ENCODE results near the gene AGAP2.

DNA sequence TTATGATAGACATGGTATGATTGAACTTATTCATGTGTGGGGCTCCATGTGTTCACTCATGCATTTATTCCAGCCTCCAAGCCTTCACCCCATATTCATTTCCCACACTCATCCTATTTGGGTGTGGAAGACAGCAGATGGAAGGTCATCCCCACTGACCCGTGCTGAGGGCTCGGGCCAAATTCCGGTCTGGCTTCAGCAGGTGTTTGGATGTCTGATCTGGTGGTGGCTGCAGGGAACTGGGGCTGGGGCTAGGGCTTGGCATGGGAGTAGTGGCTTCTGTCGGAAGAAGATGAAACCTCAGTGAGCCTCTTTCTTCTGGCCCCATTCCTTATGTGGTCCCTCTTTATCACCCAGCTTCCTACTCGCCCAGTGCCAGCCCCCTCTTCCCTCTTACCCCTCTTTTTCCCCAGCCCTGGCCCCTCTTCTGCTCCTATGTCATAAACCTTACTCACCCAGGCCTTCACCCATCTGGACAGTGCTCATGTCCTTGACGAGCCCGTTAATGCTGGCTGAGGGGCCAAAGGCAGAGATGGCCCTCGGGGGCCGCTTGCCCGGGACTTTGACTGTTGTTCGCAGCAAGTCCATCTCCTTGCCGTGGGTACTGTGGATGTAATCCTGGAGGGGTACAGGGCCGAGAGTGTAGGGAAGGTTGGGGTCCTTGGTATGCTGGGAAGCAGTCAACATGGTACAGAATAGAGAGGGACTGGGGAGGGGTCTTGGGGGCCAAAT lies 8.0 kb downstream of the AGAP2 start:
- TF ChIP-seq, protein P1, sequence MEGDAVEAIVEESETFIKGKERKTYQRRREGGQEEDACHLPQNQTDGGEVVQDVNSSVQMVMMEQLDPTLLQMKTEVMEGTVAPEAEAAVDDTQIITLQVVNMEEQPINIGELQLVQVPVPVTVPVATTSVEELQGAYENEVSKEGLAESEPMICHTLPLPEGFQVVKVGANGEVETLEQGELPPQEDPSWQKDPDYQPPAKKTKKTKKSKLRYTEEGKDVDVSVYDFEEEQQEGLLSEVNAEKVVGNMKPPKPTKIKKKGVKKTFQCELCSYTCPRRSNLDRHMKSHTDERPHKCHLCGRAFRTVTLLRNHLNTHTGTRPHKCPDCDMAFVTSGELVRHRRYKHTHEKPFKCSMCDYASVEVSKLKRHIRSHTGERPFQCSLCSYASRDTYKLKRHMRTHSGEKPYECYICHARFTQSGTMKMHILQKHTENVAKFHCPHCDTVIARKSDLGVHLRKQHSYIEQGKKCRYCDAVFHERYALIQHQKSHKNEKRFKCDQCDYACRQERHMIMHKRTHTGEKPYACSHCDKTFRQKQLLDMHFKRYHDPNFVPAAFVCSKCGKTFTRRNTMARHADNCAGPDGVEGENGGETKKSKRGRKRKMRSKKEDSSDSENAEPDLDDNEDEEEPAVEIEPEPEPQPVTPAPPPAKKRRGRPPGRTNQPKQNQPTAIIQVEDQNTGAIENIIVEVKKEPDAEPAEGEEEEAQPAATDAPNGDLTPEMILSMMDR (IDR thresholded peaks at IDR 0.05; ENCODE audit: insufficient read depth, low read length) = no peak
- TF ChIP-seq, protein P2, sequence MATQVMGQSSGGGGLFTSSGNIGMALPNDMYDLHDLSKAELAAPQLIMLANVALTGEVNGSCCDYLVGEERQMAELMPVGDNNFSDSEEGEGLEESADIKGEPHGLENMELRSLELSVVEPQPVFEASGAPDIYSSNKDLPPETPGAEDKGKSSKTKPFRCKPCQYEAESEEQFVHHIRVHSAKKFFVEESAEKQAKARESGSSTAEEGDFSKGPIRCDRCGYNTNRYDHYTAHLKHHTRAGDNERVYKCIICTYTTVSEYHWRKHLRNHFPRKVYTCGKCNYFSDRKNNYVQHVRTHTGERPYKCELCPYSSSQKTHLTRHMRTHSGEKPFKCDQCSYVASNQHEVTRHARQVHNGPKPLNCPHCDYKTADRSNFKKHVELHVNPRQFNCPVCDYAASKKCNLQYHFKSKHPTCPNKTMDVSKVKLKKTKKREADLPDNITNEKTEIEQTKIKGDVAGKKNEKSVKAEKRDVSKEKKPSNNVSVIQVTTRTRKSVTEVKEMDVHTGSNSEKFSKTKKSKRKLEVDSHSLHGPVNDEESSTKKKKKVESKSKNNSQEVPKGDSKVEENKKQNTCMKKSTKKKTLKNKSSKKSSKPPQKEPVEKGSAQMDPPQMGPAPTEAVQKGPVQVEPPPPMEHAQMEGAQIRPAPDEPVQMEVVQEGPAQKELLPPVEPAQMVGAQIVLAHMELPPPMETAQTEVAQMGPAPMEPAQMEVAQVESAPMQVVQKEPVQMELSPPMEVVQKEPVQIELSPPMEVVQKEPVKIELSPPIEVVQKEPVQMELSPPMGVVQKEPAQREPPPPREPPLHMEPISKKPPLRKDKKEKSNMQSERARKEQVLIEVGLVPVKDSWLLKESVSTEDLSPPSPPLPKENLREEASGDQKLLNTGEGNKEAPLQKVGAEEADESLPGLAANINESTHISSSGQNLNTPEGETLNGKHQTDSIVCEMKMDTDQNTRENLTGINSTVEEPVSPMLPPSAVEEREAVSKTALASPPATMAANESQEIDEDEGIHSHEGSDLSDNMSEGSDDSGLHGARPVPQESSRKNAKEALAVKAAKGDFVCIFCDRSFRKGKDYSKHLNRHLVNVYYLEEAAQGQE (IDR thresholded peaks at IDR 0.05; ENCODE audit: insufficient replicate concordance, low read depth) = no peak
- TF ChIP-seq POLR2AphosphoS5 (IDR thresholded peaks at IDR 0.05; ENCODE audit: low read depth) (no peak), GABPA (IDR thresholded peaks at IDR 0.05; ENCODE audit: low read depth) (no peak)

Measured in HL-60 (cell line).